GM18519 (cell line): ENCODE measurements around the gene CCDC106.

Experiments used
- ATAC-seq: cut with Tn5 transposase; IDR thresholded peaks from one replicate; pipeline ENCODE4 v1.9.1; 2021; ENCODE audit warnings: mild to moderate bottlenecking, moderate library complexity; ENCODE audit not compliant: unreplicated experiment, low FRiP score

The CCDC106 gene

DNA sequence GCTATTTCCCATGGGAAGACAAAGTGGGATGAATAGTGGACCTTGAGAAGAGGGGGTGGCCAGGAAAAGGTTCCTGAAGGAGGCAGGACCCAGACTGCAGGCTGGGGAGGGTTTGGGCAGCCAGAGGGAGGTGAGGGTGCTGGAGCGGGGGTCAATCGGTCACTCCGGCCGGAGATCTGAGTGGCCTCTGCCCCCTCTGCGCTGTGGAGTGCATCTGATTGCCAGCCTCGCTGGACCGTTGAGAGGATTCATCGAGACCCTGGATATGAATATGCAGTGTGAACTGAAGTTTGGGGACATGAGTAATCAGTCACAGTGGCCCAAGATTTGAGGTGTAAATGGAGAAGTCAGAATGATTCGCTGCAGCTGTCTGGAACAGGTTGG, 12.7 kb upstream of the CCDC106 start:
- ATAC-seq, result no peak

DNA sequence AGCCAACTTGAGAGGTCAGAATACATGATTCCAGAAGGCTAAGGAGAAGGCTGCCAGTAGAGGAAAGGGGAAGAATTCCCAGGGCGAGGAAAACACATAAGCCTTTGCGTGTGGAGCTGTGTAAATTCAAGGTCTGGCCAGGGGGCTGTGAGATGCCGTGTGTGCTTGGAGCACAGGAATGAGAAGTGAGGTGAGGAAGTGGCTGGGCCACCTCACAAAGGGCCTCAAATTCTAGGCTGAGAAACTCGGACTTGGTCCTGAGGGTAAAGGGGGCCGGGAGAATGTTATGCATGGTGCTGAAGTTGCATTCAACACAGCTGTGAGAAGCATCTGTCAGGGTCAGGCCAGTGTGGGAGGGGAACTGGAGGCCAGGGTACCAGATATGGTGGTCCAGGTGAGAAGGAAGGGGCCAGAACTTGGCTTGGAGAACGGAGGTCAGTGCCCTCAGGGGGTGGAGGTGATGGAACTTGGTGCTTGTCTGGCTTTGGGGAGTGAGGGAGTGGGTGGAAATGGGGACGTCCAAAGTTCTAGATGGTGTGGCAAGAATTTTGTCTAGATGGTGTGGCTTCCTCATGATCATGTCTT, 12.1 kb upstream of the CCDC106 start:
- ATAC-seq, result no peak

GRCh38 chr19:55636723-55637122, 11.3 kb upstream of the CCDC106 start:
- no peak for ATAC-seq

- no peak for ATAC-seq
Observed at GRCh38 chr19:55637534-55637933, 10.5 kb upstream of the CCDC106 start.

DNA sequence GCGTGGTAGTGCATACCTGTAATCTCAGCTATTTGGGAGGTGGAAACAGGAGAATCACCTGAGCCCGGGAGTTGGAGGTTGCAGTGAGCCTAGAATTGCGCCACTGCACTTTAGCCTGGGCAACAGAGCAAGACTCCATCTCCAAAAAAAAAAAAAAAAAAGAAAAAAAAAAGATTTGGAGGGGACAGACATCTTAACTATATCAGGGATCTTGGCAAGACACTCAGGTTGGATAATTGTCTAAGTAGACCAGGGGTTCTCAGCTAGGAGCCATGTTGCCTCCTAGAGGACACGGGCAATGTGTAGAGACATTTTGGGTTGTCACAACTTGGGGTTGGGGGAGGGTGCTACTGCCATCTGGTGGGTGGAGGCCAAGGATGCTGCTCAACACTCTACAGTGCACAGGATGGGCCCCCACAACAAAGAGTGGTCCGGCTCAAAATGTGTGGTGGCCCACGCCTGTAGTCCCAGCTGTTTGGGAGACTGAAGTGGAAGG, 9.1 kb upstream of the CCDC106 start:
- no peak for ATAC-seq

GRCh38 chr19:55640043-55640576, 7.9 kb upstream of the CCDC106 start:
- no peak for ATAC-seq

DNA sequence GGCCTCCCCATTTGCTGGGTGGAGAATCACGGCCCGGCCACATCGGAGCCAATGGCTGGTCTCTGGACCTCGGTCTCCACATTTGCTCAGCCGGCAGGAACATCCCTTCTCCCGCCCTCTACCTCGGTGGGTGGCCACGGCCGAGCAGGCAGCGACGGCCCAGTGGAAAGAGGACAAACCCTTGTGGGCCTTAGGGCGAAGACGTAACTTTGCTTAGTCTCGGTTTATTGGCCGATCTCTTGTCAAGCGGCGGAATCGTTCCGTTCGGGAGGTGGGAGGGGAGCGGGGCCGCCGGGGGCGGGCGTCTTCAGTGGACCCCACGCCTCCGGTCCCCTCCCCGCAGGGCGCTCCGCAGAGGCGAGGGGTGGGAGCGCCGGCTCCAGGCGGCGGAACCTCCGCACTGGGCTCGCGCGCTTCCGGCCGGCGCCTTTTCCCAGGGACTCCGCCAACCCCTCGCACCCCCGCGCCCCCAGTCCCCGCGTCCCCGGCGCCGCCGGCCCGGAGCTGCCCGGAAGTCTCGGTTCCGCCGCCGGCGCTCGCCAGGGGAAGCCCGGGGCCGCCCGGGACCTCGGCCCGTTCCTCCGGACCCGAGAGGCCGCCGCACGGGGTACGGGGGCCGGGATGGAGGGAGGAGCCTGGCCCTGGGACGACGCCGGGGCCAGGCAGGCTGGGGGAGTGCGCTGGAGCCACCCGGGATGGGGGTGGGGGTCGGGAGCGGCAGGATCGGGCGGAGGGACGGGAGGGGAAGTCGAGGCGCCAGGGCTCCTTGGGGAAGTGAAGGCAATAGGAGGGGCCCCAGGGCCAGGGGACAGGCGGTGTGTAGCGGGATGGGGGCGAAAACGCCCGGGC, 7.2 kb upstream of the CCDC106 start, which contains the start of gene ZNF580:
TSS of gene ZNF580 (plus strand) at position 426 of the 849 bp plus-strand sequence. CDS start 1,507 bp downstream, outside the sequence.
- no peak for ATAC-seq

DNA sequence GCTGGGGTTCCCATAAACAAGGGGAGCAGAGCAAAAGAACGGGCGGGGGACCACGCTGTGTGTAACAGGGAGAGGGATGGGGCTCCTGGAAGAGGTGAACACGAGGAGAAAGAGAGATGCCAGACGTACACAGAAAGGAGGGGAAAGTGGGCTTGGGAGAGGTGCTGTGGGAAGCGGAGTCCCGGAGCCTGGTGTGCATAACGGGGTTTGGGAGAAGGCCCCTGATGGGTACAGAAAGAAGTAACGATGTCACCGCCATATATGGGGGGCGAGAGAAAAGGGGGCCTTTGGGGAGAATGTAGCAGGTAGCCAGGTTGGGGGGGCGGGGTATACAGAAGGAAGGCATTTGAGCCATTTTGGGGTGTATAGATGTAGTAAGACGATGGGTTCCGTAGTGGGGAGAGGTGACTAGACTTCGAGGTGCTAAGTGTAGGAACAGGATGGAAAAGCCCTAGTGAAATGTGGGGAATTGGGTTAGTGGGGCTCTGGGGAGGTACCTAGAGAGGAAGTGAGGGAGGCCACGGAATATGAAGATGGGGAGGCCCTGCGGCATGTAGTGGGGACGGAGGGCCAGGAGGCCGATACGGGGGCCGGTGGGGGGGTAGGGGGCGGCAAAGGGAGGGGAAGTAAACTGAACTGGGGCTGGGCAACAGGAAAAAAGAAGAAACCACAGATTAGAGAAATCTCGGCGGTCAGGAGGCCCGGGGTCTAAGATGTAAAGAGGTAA, 6.4 kb upstream of the CCDC106 start:
- no peak for ATAC-seq

- ATAC-seq, result no peak
Observed at GRCh38 chr19:55642153-55643002, 5.6 kb upstream of the CCDC106 start.

DNA sequence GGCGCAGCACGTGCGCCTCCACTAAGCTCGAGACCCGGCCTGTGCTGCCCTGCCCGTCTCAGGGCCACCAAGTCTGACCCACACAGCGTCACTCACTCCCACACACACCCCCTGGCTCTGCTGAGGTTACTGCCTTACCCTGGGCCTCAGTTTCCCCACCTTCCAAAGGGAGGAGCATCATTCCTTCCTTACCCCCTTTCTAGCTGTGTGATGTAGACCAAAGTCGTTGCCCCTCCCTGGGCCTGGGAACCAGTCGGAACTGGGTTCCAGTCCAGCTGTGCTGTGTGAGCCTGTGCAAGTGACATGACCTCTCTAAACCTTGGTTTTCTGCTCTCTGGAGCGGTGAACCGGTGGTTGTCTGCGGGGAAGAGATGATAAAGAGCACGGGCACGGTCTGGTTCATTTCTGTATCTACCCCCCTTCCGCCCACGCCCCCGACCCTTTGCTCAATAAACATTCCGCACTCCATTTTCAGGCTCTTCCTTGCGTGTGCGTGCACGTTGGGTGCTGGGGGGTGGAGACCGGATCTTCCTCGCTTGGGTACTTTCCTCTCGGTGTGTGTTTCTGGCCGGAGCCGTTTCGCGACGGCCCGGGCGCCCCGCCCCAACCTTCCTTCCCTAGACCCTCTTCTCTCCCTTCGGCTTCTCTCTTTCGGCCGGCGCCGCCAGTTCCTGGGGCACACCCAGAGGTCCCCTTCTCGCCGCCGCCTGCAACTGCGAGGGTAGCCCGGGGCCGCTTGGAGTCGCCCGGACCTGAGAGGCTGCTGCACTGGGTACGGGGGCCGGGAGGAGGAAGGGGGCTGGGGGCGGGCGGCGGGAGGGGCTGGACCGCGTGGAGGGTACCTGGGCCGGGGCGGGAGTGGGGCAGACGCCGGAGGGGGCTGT, 4.8 kb upstream of the CCDC106 start, which contains the start of gene ZNF581:
TSS of gene ZNF581 (plus strand) at position 647 of the 884 bp plus-strand sequence. CDS start 923 bp downstream, outside the sequence.
- ATAC-seq, result no peak

DNA sequence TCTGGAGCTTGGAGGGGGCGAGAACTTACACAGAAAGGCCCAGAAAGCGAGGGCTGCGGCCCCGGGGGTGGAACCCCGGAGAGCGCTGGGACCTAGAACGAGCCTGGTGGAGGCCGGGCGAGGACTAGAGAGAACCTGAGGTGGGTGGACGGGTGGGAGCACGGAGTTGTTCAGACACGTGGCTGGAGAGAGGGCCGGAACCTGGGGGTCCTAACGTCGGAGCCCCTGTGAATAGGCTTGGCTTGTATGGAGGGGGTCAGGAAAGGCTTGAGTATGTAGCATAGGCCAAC, 4.2 kb upstream of the CCDC106 start:
- no peak for ATAC-seq

- ATAC-seq, result no peak
Observed at GRCh38 chr19:55644191-55644833, 3.7 kb upstream of the CCDC106 start.

GRCh38 chr19:55644842-55645511, 3.0 kb upstream of the CCDC106 start:
- ATAC-seq, result no peak

DNA sequence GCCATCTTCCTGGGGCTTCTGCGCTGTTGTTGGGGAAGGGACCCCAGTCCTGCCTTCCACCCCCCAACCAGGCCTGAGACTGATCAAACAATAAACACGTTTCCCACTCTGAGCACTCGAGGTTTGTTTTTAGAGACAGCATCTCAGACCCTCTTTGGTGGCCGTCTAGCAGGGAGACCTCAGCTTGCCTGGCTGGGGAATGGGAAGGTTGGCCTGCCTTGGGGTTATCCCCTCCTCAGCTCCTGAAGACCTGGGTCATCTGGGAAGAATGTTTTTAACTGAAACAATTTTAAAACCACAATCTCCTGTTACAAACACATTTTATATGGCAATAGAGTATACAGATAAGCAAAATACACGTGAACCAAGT, 2.5 kb upstream of the CCDC106 start:
- no peak for ATAC-seq

DNA sequence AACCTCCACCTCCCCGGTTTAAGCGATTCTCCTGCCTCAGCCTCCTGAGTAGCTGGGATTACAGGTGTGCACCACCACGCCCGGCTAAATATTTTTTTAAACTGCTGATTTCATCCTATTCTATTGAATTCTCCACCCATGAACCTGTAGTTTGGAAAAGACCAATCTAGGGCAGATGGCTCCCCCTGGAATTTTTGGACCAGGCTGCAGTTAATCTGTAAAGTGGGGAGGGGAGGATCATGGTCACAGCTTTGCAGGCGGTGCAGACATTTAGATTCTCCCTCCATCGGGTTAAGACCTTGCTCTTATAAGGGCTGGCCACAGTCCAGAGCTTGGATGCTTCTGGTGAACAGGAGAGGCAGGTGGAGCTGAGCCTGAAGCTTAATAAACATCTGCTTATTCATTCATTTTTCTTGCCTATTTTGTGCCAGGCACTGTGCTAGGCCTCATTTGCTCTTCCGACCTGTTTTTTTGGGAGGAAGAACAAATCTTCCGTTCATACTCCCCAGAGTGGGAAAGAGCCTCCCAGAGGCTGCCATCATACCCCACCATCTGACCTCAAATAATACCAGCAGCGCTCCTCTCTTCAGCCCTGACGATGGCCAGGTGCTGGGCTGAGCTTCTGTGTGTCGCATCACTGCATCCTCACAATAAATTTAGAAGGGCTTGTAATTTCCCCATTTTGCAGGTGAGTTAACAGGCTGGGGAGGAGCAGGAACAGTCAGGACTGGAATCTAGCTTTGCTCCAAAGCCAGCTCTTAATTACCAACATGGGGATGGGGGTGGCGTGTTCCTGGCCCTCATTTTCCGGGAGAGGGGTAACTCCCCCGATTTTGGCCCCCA, 902 bp upstream of the CCDC106 start:
- no peak for ATAC-seq

DNA sequence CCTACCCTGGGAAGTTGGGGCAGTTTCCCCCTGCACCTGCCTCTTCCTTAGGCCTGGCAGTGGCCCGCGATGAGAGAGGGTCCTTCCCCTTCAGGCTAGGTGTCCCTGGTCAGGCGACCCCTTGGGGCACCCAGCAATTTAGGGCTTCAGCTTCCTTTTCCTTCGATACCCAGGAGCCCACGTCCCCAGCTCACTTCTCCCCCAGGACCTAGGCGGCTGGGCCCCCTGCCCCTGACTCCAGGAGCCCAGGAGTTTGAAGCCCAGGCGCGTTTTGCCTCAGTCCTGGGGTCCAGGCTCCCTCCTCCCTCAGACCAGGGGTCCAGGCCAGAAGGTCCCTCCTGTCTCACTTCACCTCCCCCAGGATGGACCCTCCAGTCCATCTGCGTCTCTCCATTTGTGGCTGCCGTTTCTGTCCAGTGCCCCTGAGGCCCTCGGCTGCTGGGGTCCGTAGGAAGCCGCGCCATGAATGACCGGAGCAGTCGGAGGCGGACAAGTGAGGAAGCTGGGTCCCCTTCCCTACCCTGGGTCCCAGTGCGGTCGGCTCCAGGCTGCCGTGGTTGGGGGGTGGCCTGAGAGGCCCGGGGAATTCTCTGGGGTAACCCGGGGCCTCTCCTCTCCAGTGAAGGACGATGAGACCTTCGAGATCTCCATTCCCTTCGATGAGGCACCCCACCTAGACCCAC, 714 bp downstream of the CCDC106 start:
- no peak for ATAC-seq
